NCI-H1092 (cell line): ENCODE data around the gene RAB11A.
"Not testable (repeated sequence)": the region's sequence is repeated elsewhere in the genome, so short reads cannot be mapped to it uniquely, and the experiment has no call there.

ENCODE experiments used
- DNase-seq: peaks from one replicate; lab custom pipeline; 2025; lab: John Stamatoyannopoulos, UW

The RAB11A gene

DNA sequence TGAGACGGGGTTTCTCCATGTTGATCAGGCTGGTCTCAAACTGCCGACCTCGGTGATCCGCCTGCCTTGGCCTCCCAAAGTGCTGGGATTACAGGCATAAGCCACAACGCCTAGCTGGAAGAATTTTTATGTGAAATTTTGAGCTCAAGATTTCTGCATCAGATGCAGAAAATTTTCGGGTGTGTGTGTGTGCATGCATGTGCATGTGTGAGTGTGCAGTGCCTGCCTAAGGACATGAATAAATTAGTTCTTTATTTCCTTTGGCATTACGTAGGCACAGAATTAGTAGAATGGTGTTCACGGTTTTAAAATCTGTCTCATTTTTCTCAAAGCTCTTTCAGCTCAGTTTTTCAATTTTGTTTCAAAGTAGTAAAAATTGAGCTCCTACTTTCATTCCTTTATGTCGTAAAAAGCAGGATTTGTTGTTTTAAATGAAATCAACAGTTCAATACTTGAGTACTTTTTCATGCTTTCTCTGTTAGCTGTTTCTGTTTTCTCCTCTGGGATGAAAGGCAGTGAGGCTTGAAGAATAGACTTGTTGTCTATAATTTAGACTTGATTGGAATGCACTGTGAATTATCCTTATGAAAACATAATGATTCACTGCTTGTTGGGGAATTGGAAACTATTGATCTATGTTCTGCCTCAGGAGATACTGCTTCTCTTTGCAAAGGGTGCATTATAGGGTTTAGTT is 23.3 kb upstream of the RAB11A start:
- no peak for DNase-seq

DNA sequence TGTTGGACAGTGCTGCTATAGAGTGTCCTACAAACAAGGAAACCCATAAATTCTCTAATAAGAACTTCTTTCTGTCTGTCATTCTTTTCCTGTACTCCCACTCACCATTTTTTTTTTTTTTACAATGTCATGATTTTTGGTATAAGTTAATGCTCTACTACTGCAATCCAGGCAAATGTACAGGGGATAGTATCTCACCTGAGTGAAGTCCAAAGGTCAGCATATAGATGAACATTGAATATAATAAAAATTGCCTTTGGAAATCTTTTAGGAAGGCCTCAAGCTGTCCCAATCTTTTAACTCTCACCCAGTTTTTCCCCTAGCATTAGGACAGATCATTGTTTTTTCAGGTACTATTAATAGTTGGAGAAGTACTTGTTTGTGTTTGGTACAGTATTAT is 21.3 kb upstream of the RAB11A start:
- no peak for DNase-seq

DNA sequence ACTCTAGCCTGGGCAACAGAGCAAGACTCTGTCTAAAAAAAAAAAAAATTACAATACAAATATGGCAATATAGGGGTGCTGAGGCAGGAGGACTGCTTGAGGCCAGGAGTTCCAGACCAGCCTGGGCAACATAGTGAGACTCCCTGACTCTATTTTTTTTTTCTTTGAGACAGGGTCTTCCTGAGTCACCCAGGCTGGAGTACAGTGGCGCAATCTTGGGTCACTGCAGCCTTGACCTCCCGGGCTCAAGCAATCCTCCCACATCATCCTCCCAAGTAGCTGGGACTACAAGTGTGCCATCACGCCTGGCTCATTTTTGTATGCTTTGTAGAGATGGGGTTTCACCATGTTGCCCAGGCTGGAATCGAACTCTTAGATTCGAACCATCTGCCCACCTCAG is 17.3 kb upstream of the RAB11A start:
- no peak for DNase-seq

DNA sequence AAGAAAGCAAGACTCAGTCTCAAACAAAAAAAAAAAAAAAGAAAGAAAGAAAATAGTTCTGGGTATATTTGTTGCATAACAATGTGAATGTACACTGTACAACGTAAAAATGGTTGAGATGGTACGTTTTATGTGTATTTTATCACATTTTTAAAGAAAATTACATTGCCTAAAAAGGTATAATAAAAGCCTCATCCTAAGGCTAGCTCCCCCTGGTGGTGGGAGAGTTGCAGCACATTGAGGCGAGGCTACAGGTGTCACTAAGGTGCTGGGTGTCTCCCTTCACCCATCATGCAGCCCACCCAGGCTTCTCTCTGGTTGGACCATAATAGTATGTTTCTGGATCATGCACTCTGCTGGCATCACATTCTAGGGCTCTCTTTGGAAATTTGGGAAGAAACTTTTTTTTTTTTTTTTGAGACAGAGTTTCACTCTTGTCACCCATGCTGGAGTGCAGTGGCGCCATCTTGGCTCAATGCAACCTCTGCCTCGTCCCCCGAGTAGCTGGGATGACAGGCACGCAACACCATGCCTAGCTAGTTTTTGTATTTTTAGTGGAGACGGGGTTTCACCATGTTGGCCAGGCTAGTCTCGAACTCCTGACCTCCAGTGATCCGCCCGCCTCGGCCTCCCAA is 12.4 kb upstream of the RAB11A start:
- DNase-seq: no peak

DNA sequence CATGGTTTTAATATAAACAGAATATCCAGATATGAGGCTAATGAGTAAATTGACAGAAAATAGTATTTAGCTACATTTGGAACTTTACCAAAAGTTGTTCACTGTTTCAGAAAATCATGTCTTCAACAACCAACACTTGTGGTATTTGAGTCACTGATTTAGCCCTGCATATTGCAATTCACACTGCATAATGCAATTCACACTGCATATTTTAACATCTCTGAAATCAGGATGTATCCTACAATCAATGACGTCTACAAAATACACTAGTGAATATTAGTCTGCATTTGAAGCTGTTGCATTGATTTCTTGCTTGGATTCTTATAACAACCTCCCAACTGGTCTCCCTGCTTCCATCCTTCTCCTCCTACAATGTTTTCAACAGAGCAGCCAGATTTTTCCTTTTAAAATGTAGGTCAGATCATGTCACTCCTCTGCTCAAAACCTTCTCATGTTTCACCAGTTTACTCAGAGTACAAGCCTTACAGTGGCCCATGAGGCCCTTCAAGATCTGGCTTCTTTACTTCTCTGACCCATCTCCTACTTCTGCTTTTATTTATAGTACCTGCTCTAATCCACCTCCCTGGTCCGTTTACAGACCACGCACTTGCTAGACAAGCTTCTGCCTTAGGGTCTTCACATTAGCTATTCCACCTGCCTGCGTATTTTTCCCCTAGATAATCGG is 11.4 kb upstream of the RAB11A start:
- DNase-seq: no peak

DNA sequence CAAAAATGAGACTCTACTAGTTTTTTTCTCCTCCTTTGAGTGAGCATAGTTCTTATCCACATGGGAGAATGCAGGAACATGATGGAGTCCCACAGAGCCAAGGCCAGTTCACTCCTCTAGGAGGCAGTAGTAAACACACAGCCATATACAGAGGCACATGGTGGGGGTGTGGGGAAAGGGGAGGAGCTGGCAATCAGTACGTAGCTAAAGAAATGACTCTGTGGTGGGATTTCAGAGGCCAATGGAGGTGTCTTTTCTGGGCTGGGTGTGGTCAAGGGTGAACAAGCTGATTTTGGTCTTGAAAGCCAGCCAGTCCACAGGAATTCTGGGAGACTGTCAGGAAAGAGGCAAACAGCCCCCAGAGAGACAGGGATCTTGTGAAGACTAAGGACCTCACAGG is 6.6 kb upstream of the RAB11A start:
- no peak for DNase-seq

DNA sequence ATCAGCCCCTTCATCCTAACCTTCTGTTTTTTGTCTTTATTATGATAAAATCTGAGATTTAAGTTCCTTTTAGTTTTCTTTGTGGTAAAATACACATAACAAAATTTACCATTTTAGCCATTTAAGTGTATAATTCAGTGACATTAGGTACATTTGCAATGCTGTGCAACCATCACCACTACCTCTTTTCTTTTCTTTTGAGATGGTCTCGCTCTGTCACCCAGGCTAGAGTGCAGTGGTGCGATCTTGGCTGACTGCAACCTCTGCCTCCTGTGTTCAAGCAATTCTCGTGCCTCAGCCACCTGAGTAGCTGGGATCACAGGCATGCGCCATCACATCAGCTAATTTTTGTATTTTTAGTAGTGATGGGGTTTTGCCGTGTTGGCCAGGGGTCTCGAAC is 6.2 kb upstream of the RAB11A start:
- no peak for DNase-seq

DNA sequence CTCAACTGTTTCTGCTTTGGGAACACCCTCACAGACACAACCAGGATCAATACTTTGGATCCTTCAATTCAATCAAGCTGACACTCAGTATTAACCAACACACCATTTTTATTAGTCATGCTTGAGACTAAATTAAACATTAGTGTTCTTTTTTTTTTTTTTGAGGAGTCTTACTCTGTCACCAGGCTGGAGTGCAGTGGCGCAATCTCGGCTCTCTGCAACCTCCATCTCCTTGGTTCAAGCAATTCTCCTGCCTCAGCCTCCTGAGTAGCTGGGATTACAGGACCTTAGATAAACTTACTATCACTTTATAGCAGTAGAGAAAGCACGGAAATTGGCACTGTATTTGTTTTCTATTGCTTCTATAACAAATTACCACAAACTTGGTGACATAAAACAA is 2.0 kb upstream of the RAB11A start:
- DNase-seq: no peak

DNA sequence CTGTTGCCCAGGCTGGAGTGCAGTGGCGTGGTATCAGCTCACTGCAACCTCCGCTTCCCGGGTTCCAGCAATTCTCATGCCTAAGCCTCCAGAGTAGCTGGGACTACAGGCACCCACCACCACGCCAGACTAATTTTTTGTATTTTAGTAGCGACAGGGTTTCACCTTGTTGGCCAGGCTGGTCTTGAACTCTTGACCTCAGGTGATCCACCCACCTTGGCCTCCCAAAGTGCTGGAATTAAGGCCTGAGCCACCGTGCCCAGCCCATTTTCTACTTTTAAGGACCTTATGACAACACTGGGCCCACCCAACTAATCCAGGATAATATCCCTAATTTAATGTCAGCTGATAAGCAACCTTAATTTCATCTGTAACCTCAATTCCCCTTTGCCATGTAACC is 1.4 kb upstream of the RAB11A start:
- DNase-seq: not testable (repeated sequence)

DNA sequence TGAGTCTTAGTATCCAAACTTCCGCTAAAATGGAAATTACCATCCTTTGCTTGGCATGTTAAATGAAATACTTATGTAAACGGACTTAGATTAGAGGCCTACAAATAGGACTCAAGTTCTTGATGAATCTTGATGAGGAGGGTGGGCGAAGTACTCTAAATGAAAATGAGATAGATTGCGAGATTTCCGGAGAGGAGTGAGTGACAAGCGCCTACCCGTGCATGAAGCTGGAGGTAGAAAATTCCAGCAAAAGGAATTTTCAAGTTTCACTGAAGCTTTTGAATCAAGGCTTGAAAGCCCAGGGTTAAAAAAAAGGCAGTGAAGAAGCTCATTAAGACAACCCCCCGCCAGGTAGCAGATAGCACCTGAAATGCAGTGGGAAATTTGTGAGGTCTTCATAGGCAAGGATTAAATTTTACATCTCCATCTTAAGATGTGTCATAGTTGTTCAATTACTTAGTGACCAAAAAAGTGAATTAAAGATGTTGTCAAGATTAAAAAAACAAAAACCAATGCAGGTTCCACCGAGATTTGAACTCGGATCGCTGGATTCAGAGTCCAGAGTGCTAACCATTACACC is 655 bp upstream of the RAB11A start:
- no peak for DNase-seq

DNA sequence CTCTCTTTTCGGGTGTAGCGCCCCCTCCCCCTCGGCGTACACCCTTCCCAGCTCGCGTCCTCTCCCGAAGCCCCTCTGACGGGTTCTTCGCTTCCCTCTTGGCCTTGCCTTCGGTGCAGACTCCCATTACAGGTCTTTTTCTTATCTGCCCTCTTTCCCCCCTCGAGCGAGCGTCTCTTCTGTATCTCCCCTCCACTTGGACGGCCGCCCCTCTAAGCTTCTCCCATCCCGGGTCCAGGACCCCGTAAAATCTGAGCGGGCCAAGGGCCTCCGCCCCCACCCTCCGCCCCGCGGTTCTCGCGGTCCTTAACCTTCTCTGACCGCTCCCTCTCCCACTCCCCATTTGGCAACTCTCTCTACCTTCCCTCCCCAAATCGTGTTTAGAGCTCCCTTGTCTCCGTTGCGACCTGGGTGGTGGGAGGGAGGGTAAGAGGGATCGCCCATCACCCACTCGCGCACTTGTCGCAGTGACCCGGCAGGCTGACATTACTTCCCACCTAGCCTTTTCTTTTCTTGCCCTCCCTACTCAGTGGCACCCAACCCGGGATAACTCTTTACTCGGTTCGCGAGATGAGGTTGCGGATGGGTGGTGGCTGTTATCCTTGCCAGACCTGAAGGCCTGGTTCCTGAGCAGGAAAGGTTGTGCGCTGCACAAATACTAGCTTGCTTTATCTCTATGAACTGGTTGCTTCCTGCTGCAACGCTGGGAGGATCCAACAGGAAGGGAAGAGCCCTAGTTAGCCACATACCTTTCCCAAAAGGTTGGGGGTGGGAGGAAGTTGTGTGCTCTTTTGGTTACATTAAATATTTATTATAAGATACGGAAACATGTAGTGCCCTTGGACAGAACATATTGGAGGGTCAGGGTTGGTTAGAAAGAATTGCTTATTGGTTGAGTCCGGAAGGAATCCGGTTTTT is 922 bp downstream of the RAB11A start:
- DNase-seq: no peak

DNA sequence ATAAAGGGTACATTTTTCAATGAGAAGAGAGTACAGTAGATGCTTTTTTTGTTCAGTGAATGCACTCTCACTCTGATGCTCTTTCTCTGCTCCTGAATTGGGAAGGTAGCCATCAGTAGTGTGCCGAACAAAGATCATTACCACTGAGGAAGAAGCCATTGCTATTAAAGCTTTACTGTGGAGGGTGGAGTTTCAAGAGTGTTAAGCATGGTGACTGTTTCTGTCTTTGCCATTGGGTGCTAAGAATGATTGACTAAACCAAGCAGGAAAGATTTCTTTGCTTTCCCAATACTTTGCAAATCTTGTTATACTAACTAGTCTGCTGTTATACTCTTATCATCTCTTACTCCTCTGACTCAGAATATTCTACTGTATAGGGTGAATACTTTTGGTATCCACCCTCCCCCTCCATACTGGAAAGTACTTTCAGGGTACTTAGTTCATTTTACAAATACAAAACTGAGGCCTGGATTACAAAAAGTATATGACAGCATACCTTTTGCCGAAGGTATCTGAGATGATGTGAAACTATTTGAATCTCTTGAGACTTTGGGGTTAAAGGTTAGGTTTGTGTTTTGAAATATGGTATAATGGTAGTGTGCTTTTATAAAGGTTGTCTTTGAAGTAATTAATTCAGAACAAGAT is 1.7 kb downstream of the RAB11A start:
- no peak for DNase-seq

DNA sequence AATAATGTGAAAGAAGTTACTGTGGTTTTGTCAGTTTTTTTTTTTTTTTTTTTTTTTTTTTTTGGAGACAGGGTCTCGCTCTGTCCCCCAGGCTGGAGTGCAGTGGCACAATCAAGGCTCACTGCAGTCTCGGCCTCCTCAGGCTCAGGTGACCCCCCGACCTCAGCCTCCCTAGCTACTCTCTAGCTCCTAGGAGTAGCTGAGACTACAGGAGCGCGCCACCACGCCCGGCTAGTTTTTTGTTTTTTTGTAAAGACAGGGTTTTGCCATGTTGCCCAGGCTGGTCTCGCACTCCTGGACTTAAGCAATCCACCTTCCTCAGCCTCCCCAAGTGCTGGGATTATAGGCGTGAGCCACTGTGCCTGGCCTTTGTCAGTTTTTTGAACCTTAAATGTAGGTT is 2.6 kb downstream of the RAB11A start:
- DNase-seq: not testable (repeated sequence)

DNA sequence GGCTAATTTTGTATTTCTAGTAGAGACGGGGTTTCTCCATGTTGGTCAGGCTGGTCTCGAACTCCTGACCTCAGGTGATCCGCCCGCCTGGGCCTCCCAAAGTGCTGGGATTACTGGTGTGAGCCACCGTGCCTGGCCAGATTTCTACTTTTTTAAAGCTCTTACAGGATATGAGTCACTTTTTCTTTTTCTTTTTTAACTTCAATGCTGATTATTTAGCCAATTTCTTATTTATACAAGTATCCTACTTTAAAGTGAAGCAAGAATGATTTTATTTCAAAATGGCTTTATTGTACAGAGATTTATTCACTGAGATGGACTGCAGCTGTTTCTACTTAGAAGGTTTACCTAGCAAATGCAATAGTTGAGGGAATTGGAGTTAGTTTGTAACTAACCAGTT is 3.3 kb downstream of the RAB11A start:
- DNase-seq: not testable (repeated sequence)

DNA sequence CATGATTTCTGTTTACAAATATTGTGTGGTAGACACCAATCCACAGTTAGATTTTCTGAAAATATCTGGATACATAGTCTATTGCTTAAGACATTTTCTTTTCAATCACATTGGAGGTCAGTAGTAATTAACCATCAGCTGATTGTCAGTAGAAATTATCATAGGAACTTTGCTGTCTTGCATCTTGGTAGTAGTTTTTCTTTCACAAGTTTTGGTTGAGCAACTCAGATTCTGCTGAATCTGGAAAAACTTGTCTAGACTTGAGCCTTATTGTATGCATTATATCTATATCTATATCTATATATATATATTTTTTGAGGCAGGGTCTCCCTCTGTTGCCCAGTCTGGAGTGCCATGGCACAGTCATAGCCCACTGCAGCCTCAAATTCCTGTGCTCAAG is 4.0 kb downstream of the RAB11A start:
- DNase-seq: no peak

DNA sequence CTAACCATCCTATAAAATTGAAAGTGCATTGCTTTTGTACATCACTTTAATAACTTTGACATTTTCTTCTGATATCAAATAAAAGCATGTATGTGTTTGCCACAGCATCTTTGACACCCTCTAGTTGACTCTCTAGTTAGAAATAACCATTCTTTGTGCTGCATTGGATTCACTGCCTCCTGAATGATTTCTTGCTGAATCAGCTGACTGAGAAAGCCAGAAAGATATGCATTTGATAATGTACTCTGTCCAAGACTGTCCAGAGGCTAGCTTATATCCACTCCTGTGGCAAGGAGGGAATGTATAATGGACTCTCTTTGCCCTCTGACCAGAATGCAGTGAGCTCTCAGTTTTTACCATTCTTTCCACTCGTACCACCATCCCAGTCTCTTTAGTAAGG is 6.2 kb downstream of the RAB11A start:
- no peak for DNase-seq

DNA sequence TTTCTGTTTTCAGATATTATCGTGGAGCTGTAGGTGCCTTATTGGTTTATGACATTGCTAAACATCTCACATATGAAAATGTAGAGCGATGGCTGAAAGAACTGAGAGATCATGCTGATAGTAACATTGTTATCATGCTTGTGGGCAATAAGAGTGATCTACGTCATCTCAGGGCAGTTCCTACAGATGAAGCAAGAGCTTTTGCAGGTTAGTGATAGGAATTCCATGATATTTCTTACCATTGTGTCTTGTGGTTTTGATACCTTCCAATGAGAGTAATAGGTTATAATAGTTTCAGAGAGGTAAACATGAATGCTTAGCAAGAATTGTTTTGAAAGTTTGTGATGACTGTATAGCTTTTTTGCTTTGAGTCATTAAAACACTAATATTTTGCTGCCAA is 8.5 kb downstream of the RAB11A start:
- DNase-seq: no peak

DNA sequence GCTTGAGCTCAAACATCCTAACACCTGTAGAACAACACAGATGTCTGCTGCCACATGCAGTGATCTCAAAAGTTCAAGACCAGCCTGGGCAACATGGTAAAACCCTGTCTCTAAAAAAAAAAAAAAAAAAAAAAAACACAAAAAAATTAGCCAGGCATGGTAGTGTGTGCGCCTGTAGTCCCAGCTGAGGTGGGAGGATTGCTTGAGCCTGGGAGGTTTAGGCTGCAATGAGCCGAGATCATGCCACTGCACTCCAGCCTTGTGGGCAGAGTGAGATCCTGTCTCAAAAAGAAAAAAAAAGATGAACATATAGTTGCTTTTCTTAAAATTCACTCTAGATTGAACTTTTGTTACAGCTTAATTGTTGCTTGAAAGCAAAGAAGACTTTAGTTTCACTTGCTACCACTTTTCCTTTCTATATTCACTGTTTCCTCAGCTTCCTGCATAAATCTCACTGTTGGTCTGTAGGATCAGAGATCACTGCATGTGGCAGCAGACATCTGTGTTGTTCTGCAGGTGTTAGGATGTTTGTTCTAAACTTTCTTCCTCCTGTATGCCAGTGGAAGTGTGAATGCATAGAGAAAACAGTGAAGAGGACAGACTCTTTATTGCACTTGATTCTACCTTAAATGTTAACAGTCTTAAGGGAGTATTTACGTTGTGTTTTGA is 12.6 kb downstream of the RAB11A start:
- no peak for DNase-seq

DNA sequence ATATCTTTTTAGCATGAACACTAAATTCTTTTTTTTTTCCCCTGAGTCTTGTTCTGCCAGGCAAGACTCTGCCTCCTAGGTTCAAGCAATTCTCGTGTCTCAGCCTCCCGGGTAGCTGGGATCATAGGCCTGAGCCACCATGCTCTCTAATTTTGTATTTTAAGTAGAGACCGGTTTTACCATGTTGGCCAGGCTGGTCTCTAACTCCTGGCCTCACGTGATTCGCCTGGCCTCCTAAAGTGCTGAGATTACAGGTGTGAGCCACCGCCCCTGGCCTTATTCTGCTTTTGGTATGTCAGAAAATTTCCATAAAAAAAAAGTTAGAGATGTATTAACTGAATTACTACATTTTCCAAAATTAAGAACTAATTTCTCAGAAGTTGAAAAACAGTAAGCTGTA is 14.3 kb downstream of the RAB11A start:
- DNase-seq: no peak

DNA sequence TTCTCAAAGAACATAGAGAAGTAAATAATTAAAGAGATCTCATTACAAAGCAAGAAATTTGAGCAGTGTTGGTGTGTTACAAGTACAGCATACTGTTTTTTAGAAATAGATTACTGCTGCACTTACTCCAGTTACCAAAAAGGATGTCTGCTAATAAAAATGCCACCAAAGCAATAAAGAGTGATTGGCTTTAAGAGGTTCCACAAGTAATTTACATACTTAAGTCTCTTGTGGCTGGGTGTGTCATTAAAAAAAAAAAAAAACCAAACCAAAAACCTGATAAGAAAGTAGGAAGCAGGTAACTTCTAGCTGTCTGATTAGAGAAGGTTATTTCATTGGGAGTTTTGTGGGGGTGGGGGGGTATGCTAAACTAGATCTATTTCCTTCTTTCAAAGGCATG is 15.2 kb downstream of the RAB11A start:
- DNase-seq: no peak

DNA sequence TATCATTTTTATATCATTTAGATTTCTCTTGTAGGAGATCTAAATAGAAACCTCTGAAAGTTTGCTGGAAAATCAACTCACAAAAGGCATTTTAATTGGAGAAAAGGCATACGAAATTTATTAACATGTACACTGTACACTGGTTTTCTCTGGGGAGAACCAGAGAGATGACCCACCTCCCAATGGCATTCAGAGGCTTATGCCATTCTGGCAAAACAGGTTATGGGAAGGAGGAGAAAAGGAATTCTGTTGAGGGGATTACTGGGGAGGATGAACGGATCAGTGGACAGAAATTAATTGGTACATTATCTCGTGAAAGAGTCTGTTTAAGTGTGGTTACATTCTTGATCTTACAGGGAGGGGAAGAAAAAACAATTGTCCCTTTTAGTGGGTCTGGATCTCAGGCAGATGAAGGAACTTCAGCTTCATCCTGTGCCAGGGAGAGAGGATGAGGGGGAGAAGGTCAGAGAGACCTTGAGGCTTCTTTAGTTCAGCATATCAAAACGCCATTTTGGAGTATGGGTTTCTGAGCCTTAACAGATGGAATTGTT is 16.5 kb downstream of the RAB11A start:
- DNase-seq: no peak
